Panc1 (cell line): ENCODE measurements around the gene LVRN. TPM values are rescaled to one million over a fixed set of nuclear protein-coding genes. Genes with fewer than 3 reads are reported as not detected.
"Not testable (repeated sequence)": the region's sequence is repeated elsewhere in the genome, so short reads cannot be mapped to it uniquely, and the experiment has no call there.

Experiments
- ATAC-seq: fragments of 200-7000 bp; cut with Tn5 transposase; 2 replicates; pipeline ENCODE4 v1.9.1; 2020; ENCODE audit warnings: mild to moderate bottlenecking, moderate library complexity
- Bru-seq: library from RNA; stranded (reverse); fragments of 400-500 nt; gene quantifications from one replicate; lab custom pipeline; 2021; lab: Mats Ljungman, UMichigan
- BruChase-seq, 2 experiments: library from RNA; stranded (reverse); fragments of 400-500 nt; gene quantifications; one replicate each; lab custom pipeline; 2021; lab: Mats Ljungman, UMichigan
- BruUV-seq: library from RNA; stranded (reverse); fragments of 400-500 nt; replicated peaks from 2 replicates; lab custom pipeline; 2021; lab: Mats Ljungman, UMichigan
- CTCF ChIA-PET: fragments of 300-600 bp; sonication (Branson Sonifier 250); formaldehyde crosslinking; loops from one replicate; lab custom pipeline; 2022; ENCODE audit warnings: antibody characterized with exemption; lab: Charles Lee
- POLR2A ChIA-PET: fragments of 300-600 bp; sonication (Branson Sonifier 250); formaldehyde crosslinking; loops from one replicate; lab custom pipeline; 2022; ENCODE audit warnings: antibody characterized with exemption; lab: Charles Lee
- DNase-seq: peaks from one replicate; pipeline ENCODE4 v3.0.0-alpha.2; 2010; ENCODE audit warnings: low read depth, low spot score
- H3K27ac ChIP-seq: 2 replicates; pipeline ENCODE4 v1.5.1; 2011; ENCODE audit warnings: mild to moderate bottlenecking, low read length, inconsistent platforms
- H3K27me3 ChIP-seq: fragments of 200-500 bp; sonication (Bioruptor generic); 2 replicates; pipeline ENCODE4 v1.6.0; 2014; ENCODE audit warnings: low read length, inconsistent platforms; ENCODE audit not compliant: control insufficient read depth, insufficient read depth
- H3K36me3 ChIP-seq: fragments of 200-500 bp; sonication (Bioruptor generic); 2 replicates; pipeline ENCODE4 v1.5.1; 2014; ENCODE audit warnings: inconsistent platforms, mild to moderate bottlenecking, low read length, moderate library complexity; ENCODE audit not compliant: control insufficient read depth, insufficient read depth
- H3K4me1 ChIP-seq: 2 replicates; pipeline ENCODE4 v1.5.1; 2011; ENCODE audit warnings: inconsistent platforms, mild to moderate bottlenecking, low read length, moderate library complexity; ENCODE audit not compliant: control insufficient read depth, insufficient read depth
- H3K4me3 ChIP-seq, 2 experiments: 2 replicates each; pipeline ENCODE4 v1.5.1; 2011 to 2012; ENCODE audit warnings: low read depth in 2 of 2, low read length in 2 of 2, mild to moderate bottlenecking in 2 of 2, inconsistent platforms in 1 of 2, moderate library complexity in 1 of 2
- H3K9me3 ChIP-seq: fragments of 200-500 bp; sonication (Bioruptor generic); 2 replicates; pipeline ENCODE4 v1.5.1; 2014; ENCODE audit warnings: low read depth, mild to moderate bottlenecking, inconsistent platforms, low read length, moderate library complexity; ENCODE audit not compliant: control insufficient read depth, insufficient read depth
- CTCF ChIP-seq: fragments of 450-650 bp; IDR thresholded peaks from 2 replicates; pipeline ENCODE4 v1.5.1; 2017; ENCODE audit warnings: mild to moderate bottlenecking
- POLR2AphosphoS5 ChIP-seq: IDR thresholded peaks from 2 replicates; pipeline ENCODE4 v1.6.1; 2012; ENCODE audit warnings: mild to moderate bottlenecking, low read depth, low read length, moderate library complexity
- REST ChIP-seq, 2 experiments: IDR thresholded peaks; 2 replicates each; pipeline ENCODE4 v1.6.1; 2011 to 2012; ENCODE audit warnings: low read depth in 2 of 2, control low read depth in 1 of 2, low read length in 1 of 2, mild to moderate bottlenecking in 1 of 2, moderate library complexity in 1 of 2; ENCODE audit not compliant: insufficient read depth in 1 of 2
- SIN3A ChIP-seq: IDR thresholded peaks from 2 replicates; pipeline ENCODE4 v1.6.1; 2012; ENCODE audit warnings: low read depth, mild to moderate bottlenecking, low read length, moderate library complexity, borderline replicate concordance; ENCODE audit not compliant: insufficient read depth
- TCF7L2 ChIP-seq: IDR thresholded peaks from 2 replicates; pipeline ENCODE4 v1.6.1; 2011; ENCODE audit warnings: mild to moderate bottlenecking, low read depth, low read length, inconsistent platforms
- in situ Hi-C: cut with HindIII; loops from 2 replicates; pipeline ENCODE4 v1.10.0; 2016; ENCODE audit warnings: low sequenced_read_pairs, low pct_unique_long_range_greater_than_20kb
- intact Hi-C: fragments of 100-400 bp; cut with micrococcal nuclease; formaldehyde crosslinking; loops from one replicate; pipeline ENCODE4 v1.10.0; 2022; ENCODE audit not compliant: unreplicated experiment
- long read RNA-seq: library from polyadenylated mRNA; unstranded; transcript quantifications from one replicate; pipeline ENCODE4 v2.0.0, GENCODE V29; 2021; ENCODE audit not compliant: unreplicated experiment
- polyA plus RNA-seq: library from polyadenylated mRNA; unstranded; fragments of >200 nt; gene quantifications from one replicate; pipeline ENCODE4 v1.2.1, GENCODE V29; 2012; ENCODE audit warnings: missing spikeins; ENCODE audit not compliant: insufficient read length
- total RNA-seq: library from RNA; stranded (reverse); gene quantifications from one replicate; pipeline ENCODE4 v1.2.1, GENCODE V29; 2021; ENCODE audit not compliant: unreplicated experiment

LVRN gene
- 0.08 TPM for total RNA-seq
- polyA plus RNA-seq, result 0.18 TPM
- percentile 21 among the genes with signal in this experiment for Bru-seq, nascent RNA
- percentile 37 among the genes with signal in this experiment for BruChase-seq, experiment 1, labeled RNA remaining after a 2-hour chase
- percentile 25 among the genes with signal in this experiment for BruChase-seq, experiment 2, labeled RNA remaining after a 6-hour chase
- long read RNA-seq, result 0 reads

- in situ Hi-C loops, result no loop called here
- Histone ChIP-seq H3K4me1 (0 out of 2 replicates have a peak, but pooled peaks cover 2% of the 10 kb centered on the region), H3K27ac (no peak within 1 kb of the TSS), H3K36me3 (no peaks in the 10 kb centered on the region), H3K4me3 (peak within 1 kb of the TSS; percentile 12 to 35), H3K27me3 (no peaks in the 10 kb centered on the region; the same call in 1 of the 2 replicates), H3K9me3 (no peaks in the 10 kb centered on the region)
- ChIA-PET POLR2A (no interaction called here), CTCF (no interaction called here)
- DNase-seq, result no peak
- TF ChIP-seq POLR2AphosphoS5 (no peak), TCF7L2 (no peak), REST (IDR thresholded peaks at IDR 0.05; ENCODE audit: insufficient read depth in 1 of 2, low read depth in 2 of 2, low read length in 1 of 2) (no peak), SIN3A (no peak), CTCF (no peak)
- BruUV-seq, result no TSS peak
- intact Hi-C loops, result no loop called here
- no peak for ATAC-seq
Observed at GRCh38 chr5:115962239-115962564, at the start of gene LVRN. LVRN (plus strand) TSS chr5:115962475; CDS start chr5:115962618, 143 bp downstream.

GRCh38 chr5:115913623-115914400 is 48.5 kb upstream of the LVRN start:
- CTCF ChIA-PET, POLR2A ChIA-PET, DNase-seq, ATAC-seq, H3K27ac ChIP-seq, H3K27me3 ChIP-seq, H3K36me3 ChIP-seq, H3K4me3 ChIP-seq, intact Hi-C loops, H3K9me3 ChIP-seq, in situ Hi-C loops, H3K4me1 ChIP-seq: not testable (repeated sequence)
- BruUV-seq, result TSS peak; percentile 35
